CD14-positive monocyte (primary cell): ENCODE measurements around the gene DHRS3. TPM values are rescaled to one million over a fixed set of nuclear protein-coding genes. Genes with fewer than 3 reads are reported as not detected.

ENCODE experiments used
- DNase-seq, 3 donors: peaks; one replicate each; pipeline ENCODE4 v3.0.0-alpha.2; 2011 to 2022
- H2AFZ ChIP-seq: 2 replicates; pipeline ENCODE4 v1.6.0; 2012; ENCODE audit warnings: mild to moderate bottlenecking, low read depth, low read length, inconsistent platforms; ENCODE audit not compliant: insufficient read depth, poor library complexity, severe bottlenecking
- H3K27ac ChIP-seq, 2 donors: 1 replicate in 1 of 2; 2 replicates in 1 of 2; pipeline ENCODE4 v1.5.1; 2012 to 2013; ENCODE audit warnings: low read length in 2 of 2, control low read depth in 1 of 2, inconsistent platforms in 1 of 2, low read depth in 1 of 2, mild to moderate bottlenecking in 1 of 2
- H3K27me3 ChIP-seq, 2 donors: one replicate each; pipeline versions ENCODE4 v1.6.0 to v1.6.1; 2011 to 2013; ENCODE audit warnings: low read length in 2 of 2; ENCODE audit not compliant: control insufficient read depth in 2 of 2, insufficient read depth in 2 of 2
- H3K36me3 ChIP-seq, 2 donors: replicated peaks in 1 of 2; 1 replicate in 1 of 2; 2 replicates in 1 of 2; pipeline versions ENCODE4 v1.5.1 to v1.6.1; 2012 to 2013; ENCODE audit warnings: low read length in 2 of 2, control low read depth in 1 of 2, inconsistent platforms in 1 of 2, mild to moderate bottlenecking in 1 of 2; ENCODE audit not compliant: insufficient read depth in 2 of 2, control insufficient read depth in 1 of 2
- H3K4me1 ChIP-seq, 2 donors: 1 replicate in 1 of 2; 2 replicates in 1 of 2; pipeline versions ENCODE4 v1.5.1 to v1.6.1; 2012 to 2013; ENCODE audit warnings: low read length in 2 of 2, control low read depth in 1 of 2, inconsistent platforms in 1 of 2, mild to moderate bottlenecking in 1 of 2, moderate library complexity in 1 of 2; ENCODE audit not compliant: insufficient read depth in 2 of 2, control insufficient read depth in 1 of 2
- H3K4me2 ChIP-seq: replicated peaks from 2 replicates; pipeline ENCODE3; 2012; ENCODE audit warnings: low read length, moderate library complexity, mild to moderate bottlenecking; ENCODE audit not compliant: poor library complexity, severe bottlenecking; ENCODE audit errors: extremely low read depth
- H3K4me3 ChIP-seq, 3 experiments: fragments of 200-600 bp in 1 of 3; sonication (generic) in 1 of 3; replicated peaks in 1 of 3; 1 replicate in 2 of 3; 2 replicates in 1 of 3; pipeline ENCODE4 v1.5.1; 2011 to 2013; ENCODE audit warnings: low read length in 3 of 3, mild to moderate bottlenecking in 3 of 3, control low read depth in 2 of 3, low read depth in 2 of 3, inconsistent platforms in 1 of 3, moderate library complexity in 1 of 3
- H3K79me2 ChIP-seq: 2 replicates; pipeline ENCODE4 v1.6.0; 2012; ENCODE audit warnings: mild to moderate bottlenecking, control low read depth, inconsistent platforms, low read length, moderate library complexity; ENCODE audit not compliant: insufficient read depth
- H3K9ac ChIP-seq: 2 replicates; pipeline ENCODE4 v1.6.0; 2017; ENCODE audit warnings: low read length, mild to moderate bottlenecking; ENCODE audit not compliant: insufficient read depth, poor library complexity, severe bottlenecking
- H3K9me3 ChIP-seq, 2 donors: replicated peaks in 1 of 2; 1 replicate in 1 of 2; 2 replicates in 1 of 2; pipeline versions ENCODE4 v1.5.1 to v1.6.1; 2012 to 2013; ENCODE audit warnings: low read length in 2 of 2, control low read depth in 1 of 2; ENCODE audit not compliant: control insufficient read depth in 1 of 2, insufficient read depth in 1 of 2
- H4K20me1 ChIP-seq: 2 replicates; pipeline ENCODE4 v1.6.0; 2012; ENCODE audit warnings: mild to moderate bottlenecking, low read length, control low read depth, moderate library complexity; ENCODE audit not compliant: insufficient read depth
- H3K27ac Mint-ChIP-seq, 7 donors: one replicate each; pipeline ENCODE4 v1.8.0; 2020; ENCODE audit warnings: mild to moderate bottlenecking in 7 of 7, mixed read lengths in 7 of 7, moderate library complexity in 6 of 7, inconsistent platforms in 2 of 7
- H3K27me3 Mint-ChIP-seq, 3 donors: one replicate each; pipeline ENCODE4 v1.8.0; 2021 to 2022; ENCODE audit warnings: low read depth in 3 of 3, mild to moderate bottlenecking in 3 of 3, mixed read lengths in 3 of 3, moderate library complexity in 3 of 3, inconsistent platforms in 1 of 3
- H3K36me3 Mint-ChIP-seq, 2 donors: one replicate each; pipeline ENCODE4 v1.8.0; 2020; ENCODE audit warnings: mixed read lengths in 2 of 2, inconsistent platforms in 1 of 2, mild to moderate bottlenecking in 1 of 2
- H3K4me1 Mint-ChIP-seq: one replicate; pipeline ENCODE4 v1.8.0; 2020; ENCODE audit warnings: mild to moderate bottlenecking, mixed read lengths
- H3K4me3 Mint-ChIP-seq, 2 donors: one replicate each; pipeline ENCODE4 v1.8.0; 2020; ENCODE audit warnings: mild to moderate bottlenecking in 2 of 2, mixed read lengths in 2 of 2, moderate library complexity in 1 of 2
- H3K9me3 Mint-ChIP-seq, 7 donors: one replicate each; pipeline ENCODE4 v1.8.0; 2020 to 2022; ENCODE audit warnings: mixed read lengths in 7 of 7, mild to moderate bottlenecking in 6 of 7, moderate library complexity in 6 of 7, inconsistent platforms in 2 of 7
- WGBS: methylation state at CpG from one replicate; pipeline ENCODE4 v1.1.5; 2013; ENCODE audit warnings: missing lambda C conversion rate; ENCODE audit not compliant: insufficient coverage; 5-methylcytosine and 5-hydroxymethylcytosine counted together
- intact Hi-C, 2 donors: fragments of 100-400 bp; cut with micrococcal nuclease; formaldehyde crosslinking; loops; one replicate each; pipeline versions ENCODE4 v1.15.0 to v1.15.1; 2023
- polyA plus RNA-seq, 3 donors: library from polyadenylated mRNA; depleted of rRNA in 1 of 3; unstranded in 2 of 3; stranded (reverse) in 1 of 3; fragments of 300-500 nt in 2 of 3; fragments of >200 nt in 1 of 3; fragmentation: Illumina TruSeq in 2 of 3; gene quantifications; 1 replicate in 2 of 3; 2 replicates in 1 of 3; pipeline ENCODE4 v1.2.3, GENCODE V29; 2012 to 2021
- TF ChIP-seq, protein P1 (sequence below): fragments of 200-600 bp; IDR thresholded peaks from one replicate; pipeline ENCODE4 v1.8.0; 2022; ENCODE audit warnings: antibody characterized with exemption, mild to moderate bottlenecking

The DHRS3 gene
- polyA plus RNA-seq, 3 donors: 0.23 to 0.59 (median 0.29) TPM

DNA sequence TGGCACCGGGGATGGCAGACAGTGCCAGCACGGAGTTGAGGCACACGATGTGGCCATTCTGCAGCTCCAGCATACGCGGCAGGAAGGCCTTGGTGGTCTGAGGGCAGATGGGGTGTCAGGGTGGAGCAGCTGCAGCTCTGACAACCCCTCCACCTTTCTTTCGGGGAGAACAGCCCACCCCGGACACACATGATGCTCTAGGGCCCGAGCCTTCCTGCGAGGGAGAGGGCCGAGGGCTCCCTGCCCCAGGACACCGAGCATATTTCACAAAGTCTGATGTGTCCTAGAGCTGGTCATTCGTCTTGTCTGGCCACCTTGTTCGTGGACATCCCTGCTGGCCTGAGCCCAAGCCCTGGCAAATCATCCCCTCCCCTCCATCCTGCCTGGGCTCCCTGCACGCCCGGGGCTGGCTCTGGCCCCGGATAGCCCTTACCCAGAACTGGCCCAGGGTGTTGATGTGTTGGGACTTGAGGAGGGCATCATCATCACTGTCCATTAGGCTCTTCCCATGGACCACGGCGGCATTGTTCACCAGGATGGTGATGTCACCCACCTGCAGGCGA is 39.1 kb downstream of the DHRS3 start:
- H3K9me3 Mint-ChIP-seq: peaks cover 0 to 3% (median 0%) of the 10 kb centered on the region in 7 donors

DNA sequence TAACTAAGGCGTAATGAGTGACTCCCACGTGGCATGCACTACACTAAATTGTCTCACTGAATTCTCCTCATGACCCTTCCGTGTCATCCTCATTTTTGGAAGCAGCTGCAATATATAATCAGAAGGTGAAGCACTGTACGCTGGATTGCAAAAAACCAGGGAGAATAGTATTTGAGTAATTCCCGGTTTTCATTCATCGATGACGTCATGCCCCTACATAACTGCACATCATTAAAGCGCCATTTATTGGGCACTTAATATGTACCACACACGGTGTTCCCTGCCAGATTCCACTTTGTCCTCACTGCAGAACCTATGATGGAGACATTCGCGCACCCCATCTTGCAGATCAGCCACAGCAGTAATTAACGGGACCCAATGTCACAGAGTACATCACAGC is 41.0 kb downstream of the DHRS3 start:
- DNase-seq: no peak
- H2AFZ ChIP-seq: no peak overlapping the region
- whole genome bisulfite sequencing: 97% methylated on average over 6 of the region's 12 CpGs
- no peak overlapping the region for H3K4me2 ChIP-seq
- no peaks in the 10 kb centered on the region for H3K27me3 ChIP-seq
- Mint-ChIP-seq H3K27me3 (peaks cover 0 to 2% (median 0%) of the 10 kb centered on the region in 3 donors), H3K4me3 (no peak overlapping the region), H3K4me1 (no peaks in the 10 kb centered on the region), H3K36me3 (no peaks in the 10 kb centered on the region), H3K27ac (no peak overlapping the region), H3K9me3 (no peaks in the 10 kb centered on the region)
- H3K36me3 ChIP-seq: no peaks in the 10 kb centered on the region
- H3K4me1 ChIP-seq: no peaks in the 10 kb centered on the region
- no peaks in the 10 kb centered on the region for H3K9me3 ChIP-seq
- no peaks in the 10 kb centered on the region for H3K79me2 ChIP-seq
- H4K20me1 ChIP-seq: no peaks in the 10 kb centered on the region
- H3K4me3 ChIP-seq: no peak overlapping the region
- H3K27ac ChIP-seq: no peak overlapping the region
- TF ChIP-seq, protein P1, sequence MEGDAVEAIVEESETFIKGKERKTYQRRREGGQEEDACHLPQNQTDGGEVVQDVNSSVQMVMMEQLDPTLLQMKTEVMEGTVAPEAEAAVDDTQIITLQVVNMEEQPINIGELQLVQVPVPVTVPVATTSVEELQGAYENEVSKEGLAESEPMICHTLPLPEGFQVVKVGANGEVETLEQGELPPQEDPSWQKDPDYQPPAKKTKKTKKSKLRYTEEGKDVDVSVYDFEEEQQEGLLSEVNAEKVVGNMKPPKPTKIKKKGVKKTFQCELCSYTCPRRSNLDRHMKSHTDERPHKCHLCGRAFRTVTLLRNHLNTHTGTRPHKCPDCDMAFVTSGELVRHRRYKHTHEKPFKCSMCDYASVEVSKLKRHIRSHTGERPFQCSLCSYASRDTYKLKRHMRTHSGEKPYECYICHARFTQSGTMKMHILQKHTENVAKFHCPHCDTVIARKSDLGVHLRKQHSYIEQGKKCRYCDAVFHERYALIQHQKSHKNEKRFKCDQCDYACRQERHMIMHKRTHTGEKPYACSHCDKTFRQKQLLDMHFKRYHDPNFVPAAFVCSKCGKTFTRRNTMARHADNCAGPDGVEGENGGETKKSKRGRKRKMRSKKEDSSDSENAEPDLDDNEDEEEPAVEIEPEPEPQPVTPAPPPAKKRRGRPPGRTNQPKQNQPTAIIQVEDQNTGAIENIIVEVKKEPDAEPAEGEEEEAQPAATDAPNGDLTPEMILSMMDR: no peak
- intact Hi-C loops: no loop called here
- no peak overlapping the region for H3K9ac ChIP-seq

More for the DNA sequence above, 39.1 kb downstream of the DHRS3 start:
- no peak overlapping the region for H3K4me2 ChIP-seq
- H3K27ac Mint-ChIP-seq: no peak overlapping the region
- no peak overlapping the region for H3K9ac ChIP-seq
- no peak for DNase-seq
- H3K27me3 ChIP-seq: no peaks in the 10 kb centered on the region
- intact Hi-C loops: no loop called here
- no peaks in the 10 kb centered on the region for H3K9me3 ChIP-seq
- H3K36me3 ChIP-seq: no peaks in the 10 kb centered on the region
- H3K27ac ChIP-seq: no peak overlapping the region
- no peak overlapping the region for H3K4me3 ChIP-seq
- H2AFZ ChIP-seq: no peak overlapping the region
- H3K4me1 Mint-ChIP-seq: no peaks in the 10 kb centered on the region
- 96% methylated on average over 13 of the region's 19 CpGs for WGBS
- H3K27me3 Mint-ChIP-seq: peaks cover 0 to 2% (median 1%) of the 10 kb centered on the region in 3 donors
- TF ChIP-seq, protein P1: no peak
- no peaks in the 10 kb centered on the region for H3K79me2 ChIP-seq
- no peaks in the 10 kb centered on the region for H3K4me1 ChIP-seq
- no peaks in the 10 kb centered on the region for H3K36me3 Mint-ChIP-seq
- H3K4me3 Mint-ChIP-seq: no peak overlapping the region
- H4K20me1 ChIP-seq: no peaks in the 10 kb centered on the region
